Fibroblast of lung (primary cell): ENCODE measurements around the gene ITGB8.

Source experiments
- CTCF ChIP-seq, 2 donors: IDR thresholded peaks in 1 of 2; conservative IDR thresholded peaks in 1 of 2; 1 replicate in 1 of 2; 2 replicates in 1 of 2; pipeline ENCODE4 v1.5.1; 2011 to 2012; ENCODE audit warnings: low read length in 2 of 2, control low read depth in 1 of 2, inconsistent platforms in 1 of 2, low read depth in 1 of 2, mild to moderate bottlenecking in 1 of 2
- EZH2 ChIP-seq: IDR thresholded peaks from 2 replicates; pipeline ENCODE4 v1.5.1; 2012; ENCODE audit warnings: low read length, control low read depth, mild to moderate bottlenecking; ENCODE audit errors: missing control alignments

GRCh38 chr7:20301311-20301939 lies 29.3 kb upstream of the ITGB8 start:
- TF ChIP-seq EZH2 (no peak), CTCF (conservative IDR thresholded peaks at IDR 0.05 in 1 of 2, IDR thresholded peaks at IDR 0.05 in 1 of 2; ENCODE audit: low read depth in 1 of 2, low read length in 2 of 2) (no peak)
